AG20443 (cell line): Measurements from ENCODE around the gene PRSS38.
"Not testable (repeated sequence)": the region's sequence is repeated elsewhere in the genome, so short reads cannot be mapped to it uniquely, and the experiment has no call there.

ENCODE experiments used
- DNase-seq: peaks from one replicate; pipeline ENCODE4 v3.0.0; 2012; ENCODE audit warnings: low spot score, mixed read lengths

PRSS38 gene

GRCh38 chr1:227844320-227845146 lies 29.1 kb downstream of the PRSS38 start:
- no peak for DNase-seq

- no peak for DNase-seq
Measured at GRCh38 chr1:227845147-227845458, 29.6 kb downstream of the PRSS38 start.

- DNase-seq: no peak
Measured at GRCh38 chr1:227845519-227845918, 30.0 kb downstream of the PRSS38 start.

GRCh38 chr1:227846265-227846858 lies 30.9 kb downstream of the PRSS38 start:
- no peak for DNase-seq

- DNase-seq: not testable (repeated sequence)
Measured at GRCh38 chr1:227847046-227847445, 31.6 kb downstream of the PRSS38 start.

- no peak for DNase-seq
Measured at GRCh38 chr1:227848430-227848932, 33.0 kb downstream of the PRSS38 start.

GRCh38 chr1:227849251-227849650 lies 33.8 kb downstream of the PRSS38 start:
- DNase-seq: no peak

- no peak for DNase-seq
Measured at GRCh38 chr1:227854189-227854588, 38.7 kb downstream of the PRSS38 start.

- no peak for DNase-seq
Measured at GRCh38 chr1:227855687-227856086, 40.2 kb downstream of the PRSS38 start.

- DNase-seq: no peak
Measured at GRCh38 chr1:227856147-227856858, 40.8 kb downstream of the PRSS38 start.

GRCh38 chr1:227864882-227865281 lies 49.4 kb downstream of the PRSS38 start:
- no peak for DNase-seq

GRCh38 chr1:227869279-227869842 lies 53.9 kb downstream of the PRSS38 start:
- peak; percentile 18 for DNase-seq

- DNase-seq: peak; percentile 52
Measured at GRCh38 chr1:227869851-227870305, 54.4 kb downstream of the PRSS38 start.

GRCh38 chr1:227870366-227870765 lies 54.9 kb downstream of the PRSS38 start:
- DNase-seq: no peak

- not testable (repeated sequence) for DNase-seq
Measured at GRCh38 chr1:227871892-227872291, 56.4 kb downstream of the PRSS38 start.

- not testable (repeated sequence) for DNase-seq
Measured at GRCh38 chr1:227877810-227878209, 62.3 kb downstream of the PRSS38 start.

- no peak for DNase-seq
Measured at GRCh38 chr1:227880342-227880924, 65.0 kb downstream of the PRSS38 start.

- no peak for DNase-seq
Measured at GRCh38 chr1:227883073-227883520, 67.6 kb downstream of the PRSS38 start.

- DNase-seq: no peak
Measured at GRCh38 chr1:227883641-227884301, 68.3 kb downstream of the PRSS38 start.

- no peak for DNase-seq
Measured at GRCh38 chr1:227884370-227885134, 69.1 kb downstream of the PRSS38 start.
